Stromal cell of bone marrow (primary cell): ENCODE results near the gene STK32C.
"Not testable (repeated sequence)": the region's sequence is repeated elsewhere in the genome, so short reads cannot be mapped to it uniquely, and the experiment has no call there.

Source experiments
- DNase-seq: peaks from one replicate; pipeline ENCODE4 v3.0.0-alpha.2; 2012; ENCODE audit warnings: low read depth

The STK32C gene

GRCh38 chr10:132230557-132231210, 77.1 kb downstream of the STK32C start:
- DNase-seq = no peak

- no peak for DNase-seq
Observed at GRCh38 chr10:132229834-132230556, 77.8 kb downstream of the STK32C start.

GRCh38 chr10:132229096-132229495, 78.7 kb downstream of the STK32C start:
- no peak for DNase-seq

- DNase-seq = no peak
Observed at GRCh38 chr10:132228616-132229015, 79.1 kb downstream of the STK32C start.

- no peak for DNase-seq
Observed at GRCh38 chr10:132227851-132228390, 79.8 kb downstream of the STK32C start.

GRCh38 chr10:132226586-132227405, 81.0 kb downstream of the STK32C start:
- no peak for DNase-seq

GRCh38 chr10:132225849-132226205, 81.9 kb downstream of the STK32C start:
- DNase-seq = no peak

GRCh38 chr10:132225073-132225848, 82.5 kb downstream of the STK32C start:
- DNase-seq = no peak

- no peak for DNase-seq
Observed at GRCh38 chr10:132224343-132225072, 83.2 kb downstream of the STK32C start.

- DNase-seq = no peak
Observed at GRCh38 chr10:132223611-132224342, 84.0 kb downstream of the STK32C start.

GRCh38 chr10:132223156-132223590, 84.6 kb downstream of the STK32C start:
- peak; percentile 56 for DNase-seq

- no peak for DNase-seq
Observed at GRCh38 chr10:132222726-132223125, 85.0 kb downstream of the STK32C start.

- not testable (repeated sequence) for DNase-seq
Observed at GRCh38 chr10:132220996-132221395, 86.8 kb downstream of the STK32C start.

GRCh38 chr10:132220061-132220460, 87.7 kb downstream of the STK32C start:
- DNase-seq = no peak

- DNase-seq = no peak
Observed at GRCh38 chr10:132219486-132219885, 88.3 kb downstream of the STK32C start.

GRCh38 chr10:132216441-132216840, 91.3 kb downstream of the STK32C start:
- not testable (repeated sequence) for DNase-seq

- DNase-seq = no peak
Observed at GRCh38 chr10:132213917-132214316, 93.8 kb downstream of the STK32C start.

- DNase-seq = no peak
Observed at GRCh38 chr10:132212816-132213215, 94.9 kb downstream of the STK32C start.

- no peak for DNase-seq
Observed at GRCh38 chr10:132211246-132211645, 96.5 kb downstream of the STK32C start.

GRCh38 chr10:132210766-132211165, 97.0 kb downstream of the STK32C start:
- no peak for DNase-seq
